Liver (tissue), 9 donors: ENCODE measurements around the gene ZNF266. TPM values are rescaled to one million over a fixed set of nuclear protein-coding genes. Genes with fewer than 3 reads are reported as not detected.

Source experiments
- DNase-seq: peaks from one replicate; pipeline ENCODE4 v3.0.0-alpha.2; 2017; ENCODE audit warnings: low spot score
- H3K27ac ChIP-seq, 2 donors: one replicate each; pipeline ENCODE4 v1.7.0; 2013; ENCODE audit warnings: inconsistent platforms in 2 of 2, low read length in 2 of 2, control low read depth in 1 of 2, low read depth in 1 of 2, mild to moderate bottlenecking in 1 of 2
- H3K27me3 ChIP-seq, 4 donors: one replicate each; pipeline versions ENCODE4 v1.6.1 to v1.7.0; 2013; ENCODE audit warnings: low read length in 3 of 4, inconsistent platforms in 1 of 4, mild to moderate bottlenecking in 1 of 4, moderate library complexity in 1 of 4; ENCODE audit not compliant: control insufficient read depth in 4 of 4, insufficient read depth in 4 of 4
- H3K36me3 ChIP-seq, 4 donors: one replicate each; pipeline versions ENCODE4 v1.6.1 to v1.7.0; 2013; ENCODE audit warnings: low read length in 3 of 4, mild to moderate bottlenecking in 3 of 4, low read depth in 1 of 4, moderate library complexity in 1 of 4; ENCODE audit not compliant: control insufficient read depth in 4 of 4, insufficient read depth in 3 of 4
- H3K4me1 ChIP-seq, 4 donors: one replicate each; pipeline versions ENCODE4 v1.6.1 to v1.7.0; 2013; ENCODE audit warnings: low read length in 3 of 4, mild to moderate bottlenecking in 3 of 4, moderate library complexity in 1 of 4; ENCODE audit not compliant: control insufficient read depth in 4 of 4, insufficient read depth in 4 of 4
- H3K4me3 ChIP-seq, 3 donors: one replicate each; pipeline versions ENCODE4 v1.6.1 to v1.7.0; 2013; ENCODE audit warnings: low read length in 3 of 3, control low read depth in 1 of 3, low read depth in 1 of 3, mild to moderate bottlenecking in 1 of 3
- H3K9ac ChIP-seq, 2 donors: one replicate each; pipeline ENCODE4 v1.7.0; 2013; ENCODE audit warnings: low read length in 2 of 2, mild to moderate bottlenecking in 2 of 2, moderate library complexity in 2 of 2, control low read depth in 1 of 2, low read depth in 1 of 2
- H3K9me3 ChIP-seq, 4 donors: one replicate each; pipeline versions ENCODE4 v1.6.1 to v1.7.0; 2013; ENCODE audit warnings: low read length in 3 of 4; ENCODE audit not compliant: control insufficient read depth in 4 of 4
- EGR1 ChIP-seq, 2 donors: IDR thresholded peaks; 2 replicates each; pipeline ENCODE4 v1.6.1; 2016 to 2018; ENCODE audit warnings: antibody characterized with exemption in 2 of 2, low read depth in 2 of 2
- FOXA1 ChIP-seq: IDR thresholded peaks from 2 replicates; pipeline ENCODE4 v1.6.1; 2016; ENCODE audit warnings: antibody characterized with exemption
- FOXA2 ChIP-seq: IDR thresholded peaks from 2 replicates; pipeline ENCODE4 v1.6.1; 2016; ENCODE audit warnings: antibody characterized with exemption
- HNF4G ChIP-seq: IDR thresholded peaks from 2 replicates; pipeline ENCODE4 v1.6.1; 2016; ENCODE audit warnings: antibody characterized with exemption
- JUND ChIP-seq, 2 donors: IDR thresholded peaks; 2 replicates each; pipeline ENCODE4 v1.6.1; 2016; ENCODE audit warnings: antibody characterized with exemption in 2 of 2
- NR2F2 ChIP-seq: IDR thresholded peaks from 2 replicates; pipeline ENCODE4 v1.6.1; 2016; ENCODE audit warnings: antibody characterized with exemption
- SP1 ChIP-seq: IDR thresholded peaks from 2 replicates; pipeline ENCODE4 v1.6.1; 2018; ENCODE audit warnings: antibody characterized with exemption, mild to moderate bottlenecking
- WGBS: extraction: QIAGEN DNeasy Blood & Tissue Kit; methylation state at CpG from one replicate; pipeline ENCODE4 v1.1.7; 2013; 5-methylcytosine and 5-hydroxymethylcytosine counted together
- polyA plus RNA-seq, 2 donors: library from polyadenylated mRNA; stranded (reverse) in 1 of 2; unstranded in 1 of 2; fragments of 200-250 nt in 1 of 2; fragments of >200 nt in 1 of 2; fragmentation: Nextera tagmentation in 1 of 2; extraction: Ambion mirVana in 1 of 2; gene quantifications; one replicate each; pipeline versions ENCODE4 v1.2.1 to v1.2.3, GENCODE V29; 2013 to 2015
- total RNA-seq, 2 donors: library from RNA; depleted of rRNA; stranded (reverse); fragments of >200 nt; gene quantifications; one replicate each; pipeline ENCODE4 v1.2.3, GENCODE V29; 2014
- TF ChIP-seq, protein P1 (sequence below): fragments of 150-350 bp; IDR thresholded peaks from 2 replicates; pipeline ENCODE4 v1.5.1; 2017; ENCODE audit warnings: improper control_type of control experiment, low read depth, low read length; ENCODE audit not compliant: missing input control
- TF ChIP-seq, protein P2 (sequence below): IDR thresholded peaks from 2 replicates; pipeline ENCODE4 v1.6.1; 2016; ENCODE audit warnings: antibody characterized with exemption
- TF ChIP-seq, protein P3 (sequence below): IDR thresholded peaks from 2 replicates; pipeline ENCODE4 v1.6.1; 2016; ENCODE audit warnings: antibody characterized with exemption
- TF ChIP-seq, protein P4 (sequence below): IDR thresholded peaks from 2 replicates; pipeline ENCODE4 v1.6.1; 2016; ENCODE audit warnings: antibody characterized with exemption
- donor health status: healthy.
- donor health status: healthy.
- donor health status: healthy.
- donor health status: healthy.
- donor health status: healthy.

Gene ZNF266
- total and polyA plus RNA-seq, 4 donors: 3.2 to 14.1 (median 8.2) TPM

DNA sequence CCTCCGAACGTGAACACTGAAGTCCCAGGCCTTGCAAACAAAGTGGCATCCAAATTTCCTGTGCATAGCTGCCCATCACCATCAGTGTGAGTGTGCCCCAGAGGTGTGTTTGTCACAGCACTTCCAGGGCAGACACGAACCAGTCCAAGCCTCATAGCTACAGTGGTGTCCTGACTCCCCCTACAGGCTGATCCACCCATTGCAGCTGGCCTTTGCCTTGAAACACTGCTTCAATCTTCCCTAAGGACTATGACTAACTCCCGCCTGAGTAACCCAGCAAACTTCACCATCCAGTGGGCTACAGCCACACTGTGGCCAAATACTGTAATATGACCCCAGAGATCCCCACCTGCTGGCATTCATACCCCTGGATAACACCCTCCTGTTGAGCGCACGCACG, 3.9 kb downstream of the ZNF266 start:
- H3K9ac ChIP-seq: no peak overlapping the region
- peaks cover 3 to 17% (median 11%) of the 10 kb centered on the region in 4 donors for H3K9me3 ChIP-seq
- H3K27me3 ChIP-seq: no peaks in the 10 kb centered on the region
- H3K4me3 ChIP-seq: peak overlapping the region in 2 of 3 donors; percentile 12 to 49
- H3K36me3 ChIP-seq: peaks cover 0 to 28% (median 22%) of the 10 kb centered on the region in 4 donors
- H3K27ac ChIP-seq: no peak overlapping the region
- TF ChIP-seq JUND (IDR thresholded peaks at IDR 0.05): no peak
- no peak for TF ChIP-seq FOXA2
- no peak for TF ChIP-seq SP1
- no peak for TF ChIP-seq HNF4G
- TF ChIP-seq, protein P1, sequence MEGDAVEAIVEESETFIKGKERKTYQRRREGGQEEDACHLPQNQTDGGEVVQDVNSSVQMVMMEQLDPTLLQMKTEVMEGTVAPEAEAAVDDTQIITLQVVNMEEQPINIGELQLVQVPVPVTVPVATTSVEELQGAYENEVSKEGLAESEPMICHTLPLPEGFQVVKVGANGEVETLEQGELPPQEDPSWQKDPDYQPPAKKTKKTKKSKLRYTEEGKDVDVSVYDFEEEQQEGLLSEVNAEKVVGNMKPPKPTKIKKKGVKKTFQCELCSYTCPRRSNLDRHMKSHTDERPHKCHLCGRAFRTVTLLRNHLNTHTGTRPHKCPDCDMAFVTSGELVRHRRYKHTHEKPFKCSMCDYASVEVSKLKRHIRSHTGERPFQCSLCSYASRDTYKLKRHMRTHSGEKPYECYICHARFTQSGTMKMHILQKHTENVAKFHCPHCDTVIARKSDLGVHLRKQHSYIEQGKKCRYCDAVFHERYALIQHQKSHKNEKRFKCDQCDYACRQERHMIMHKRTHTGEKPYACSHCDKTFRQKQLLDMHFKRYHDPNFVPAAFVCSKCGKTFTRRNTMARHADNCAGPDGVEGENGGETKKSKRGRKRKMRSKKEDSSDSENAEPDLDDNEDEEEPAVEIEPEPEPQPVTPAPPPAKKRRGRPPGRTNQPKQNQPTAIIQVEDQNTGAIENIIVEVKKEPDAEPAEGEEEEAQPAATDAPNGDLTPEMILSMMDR: no peak
- TF ChIP-seq, protein P2, sequence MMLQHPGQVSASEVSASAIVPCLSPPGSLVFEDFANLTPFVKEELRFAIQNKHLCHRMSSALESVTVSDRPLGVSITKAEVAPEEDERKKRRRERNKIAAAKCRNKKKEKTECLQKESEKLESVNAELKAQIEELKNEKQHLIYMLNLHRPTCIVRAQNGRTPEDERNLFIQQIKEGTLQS: no peak
- TF ChIP-seq, protein P3, sequence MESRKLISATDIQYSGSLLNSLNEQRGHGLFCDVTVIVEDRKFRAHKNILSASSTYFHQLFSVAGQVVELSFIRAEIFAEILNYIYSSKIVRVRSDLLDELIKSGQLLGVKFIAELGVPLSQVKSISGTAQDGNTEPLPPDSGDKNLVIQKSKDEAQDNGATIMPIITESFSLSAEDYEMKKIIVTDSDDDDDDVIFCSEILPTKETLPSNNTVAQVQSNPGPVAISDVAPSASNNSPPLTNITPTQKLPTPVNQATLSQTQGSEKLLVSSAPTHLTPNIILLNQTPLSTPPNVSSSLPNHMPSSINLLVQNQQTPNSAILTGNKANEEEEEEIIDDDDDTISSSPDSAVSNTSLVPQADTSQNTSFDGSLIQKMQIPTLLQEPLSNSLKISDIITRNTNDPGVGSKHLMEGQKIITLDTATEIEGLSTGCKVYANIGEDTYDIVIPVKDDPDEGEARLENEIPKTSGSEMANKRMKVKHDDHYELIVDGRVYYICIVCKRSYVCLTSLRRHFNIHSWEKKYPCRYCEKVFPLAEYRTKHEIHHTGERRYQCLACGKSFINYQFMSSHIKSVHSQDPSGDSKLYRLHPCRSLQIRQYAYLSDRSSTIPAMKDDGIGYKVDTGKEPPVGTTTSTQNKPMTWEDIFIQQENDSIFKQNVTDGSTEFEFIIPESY: no peak
- TF ChIP-seq, protein P4, sequence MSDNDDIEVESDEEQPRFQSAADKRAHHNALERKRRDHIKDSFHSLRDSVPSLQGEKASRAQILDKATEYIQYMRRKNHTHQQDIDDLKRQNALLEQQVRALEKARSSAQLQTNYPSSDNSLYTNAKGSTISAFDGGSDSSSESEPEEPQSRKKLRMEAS: no peak
- 95% methylated on average over 7 of the region's 7 CpGs for WGBS
- DNase-seq: peak; percentile 45
- H3K4me1 ChIP-seq: peaks cover 0 to 18% (median 9%) of the 10 kb centered on the region in 4 donors

DNA sequence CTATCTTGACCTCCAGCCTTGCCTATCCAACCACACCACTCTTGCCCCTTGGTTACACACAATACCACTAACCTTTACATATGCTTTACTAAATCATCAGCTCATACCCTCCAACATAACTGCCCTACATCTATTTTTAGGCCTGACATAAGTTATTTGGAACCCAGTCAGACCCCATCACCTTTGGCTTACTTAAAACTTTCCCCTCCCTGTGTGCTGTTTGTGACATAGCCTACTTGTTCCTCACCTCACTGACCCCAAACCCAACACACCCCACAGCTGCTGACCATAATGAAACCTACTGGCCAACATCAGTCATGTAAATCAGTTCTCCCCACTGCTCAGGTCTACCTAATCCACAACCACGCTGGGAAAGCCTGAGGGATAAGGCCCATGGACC, 4.9 kb downstream of the ZNF266 start:
- H3K36me3 ChIP-seq: peaks cover 2 to 34% (median 27%) of the 10 kb centered on the region in 4 donors
- no peak for DNase-seq
- 98% methylated on average over 1 of the region's 1 CpG for WGBS
- peaks cover 5 to 22% (median 14%) of the 10 kb centered on the region in 4 donors for H3K9me3 ChIP-seq
- H3K27me3 ChIP-seq: no peaks in the 10 kb centered on the region
- no peak overlapping the region for H3K9ac ChIP-seq
- no peak overlapping the region for H3K27ac ChIP-seq
- peak overlapping the region in 1 of 3 donors; percentile 49 for H3K4me3 ChIP-seq
- peaks cover 0 to 13% (median 5%) of the 10 kb centered on the region in 4 donors for H3K4me1 ChIP-seq
- no peak for TF ChIP-seq EGR1 (IDR thresholded peaks at IDR 0.05; ENCODE audit: low read depth in 2 of 2)
- no peak for TF ChIP-seq FOXA2
- TF ChIP-seq, protein P2: no peak
- no peak for TF ChIP-seq SP1
- no peak for TF ChIP-seq FOXA1
- TF ChIP-seq HNF4G: no peak
- TF ChIP-seq, protein P1: no peak
- no peak for TF ChIP-seq NR2F2
